PC-9 (cell line): ENCODE data around the gene ZNF526.

ENCODE experiments used
- CTCF ChIP-seq: fragments of 200-600 bp; sonication (generic); conservative IDR thresholded peaks from 2 replicates; pipeline ENCODE4 v1.6.1; 2017; ENCODE audit warnings: mixed run types, antibody characterized with exemption, mild to moderate bottlenecking, moderate library complexity
- EZH2 ChIP-seq: fragments of 200-600 bp; sonication (generic); IDR thresholded peaks from 2 replicates; pipeline ENCODE4 v1.8.0; 2017; ENCODE audit warnings: antibody characterized with exemption, low read depth

DNA sequence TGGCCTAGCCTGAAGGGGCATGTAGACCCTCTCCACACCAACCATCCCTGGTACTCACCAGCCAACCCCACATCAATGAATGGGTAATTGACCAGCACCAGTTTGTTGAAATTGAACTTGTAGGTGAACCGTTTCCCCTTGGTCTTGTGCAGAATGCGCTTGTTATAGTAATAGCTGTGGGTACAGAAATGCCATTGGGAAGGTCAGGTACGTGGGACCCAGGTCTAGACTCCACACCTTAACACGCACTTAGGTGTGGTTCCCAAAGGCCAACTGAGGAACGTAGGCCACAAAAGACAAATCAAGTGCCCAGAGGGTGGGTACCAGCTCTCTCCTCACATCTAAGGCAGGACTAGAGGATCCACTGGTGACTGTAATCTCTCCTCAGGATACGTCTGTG, 29.7 kb downstream of the ZNF526 start:
- TF ChIP-seq CTCF, result no peak
- TF ChIP-seq EZH2, result no peak
